PC-3 (cell line): Measurements from ENCODE around the gene TRIM10. TPM values are rescaled to one million over a fixed set of nuclear protein-coding genes. Genes with fewer than 3 reads are reported as not detected.

Experiments used
- ATAC-seq: fragments of 200-7000 bp; cut with Tn5 transposase; 2 replicates; pipeline ENCODE4 v1.9.1; 2020; ENCODE audit warnings: mild to moderate bottlenecking, moderate library complexity
- BruUV-seq: library from RNA; stranded (reverse); fragments of 400-500 nt; replicated peaks from 2 replicates; lab custom pipeline; 2021; lab: Mats Ljungman, UMichigan
- CTCF ChIA-PET: fragments of 300-600 bp; sonication (Branson Sonifier 250); formaldehyde crosslinking; loops from one replicate; lab custom pipeline; 2022; ENCODE audit warnings: antibody characterized with exemption; lab: Charles Lee
- POLR2A ChIA-PET: fragments of 300-600 bp; sonication (Branson Sonifier 250); formaldehyde crosslinking; loops from one replicate; lab custom pipeline; 2022; ENCODE audit warnings: antibody characterized with exemption; ENCODE audit not compliant: unreplicated experiment; lab: Charles Lee
- DNase-seq: peaks from one replicate; pipeline ENCODE4 v3.0.0-alpha.2; 2015
- H2AFZ ChIP-seq: fragments of 300-600 bp; sonication (generic); 2 replicates; pipeline ENCODE4 v1.6.0; 2016; ENCODE audit warnings: antibody characterized with exemption, low read length
- H3F3A ChIP-seq: fragments of 300-600 bp; sonication (generic); one replicate; pipeline ENCODE4 v1.6.0; 2017; ENCODE audit warnings: antibody characterized with exemption, low read length, control low read depth, mild to moderate bottlenecking; ENCODE audit not compliant: unreplicated experiment
- H3K27ac ChIP-seq: fragments of 300-600 bp; sonication (generic); 2 replicates; pipeline ENCODE4 v1.5.1; 2016; ENCODE audit warnings: mild to moderate bottlenecking, low read length
- H3K27me3 ChIP-seq: fragments of 300-600 bp; sonication (generic); 2 replicates; pipeline ENCODE4 v1.6.1; 2016; ENCODE audit warnings: low read length, mixed read lengths
- H3K36me3 ChIP-seq: fragments of 300-600 bp; sonication (generic); 2 replicates; pipeline ENCODE4 v1.6.1; 2016; ENCODE audit warnings: low read depth, mixed run types, low read length, mixed read lengths
- H3K4me1 ChIP-seq: fragments of 300-600 bp; sonication (generic); 2 replicates; pipeline ENCODE4 v1.5.1; 2016; ENCODE audit warnings: low read length; ENCODE audit not compliant: insufficient read depth
- H3K4me2 ChIP-seq: fragments of 300-600 bp; sonication (generic); 2 replicates; pipeline ENCODE4 v1.6.0; 2016; ENCODE audit warnings: low read length
- H3K4me3 ChIP-seq: fragments of 300-600 bp; sonication (generic); 2 replicates; pipeline ENCODE4 v1.5.1; 2016; ENCODE audit warnings: mild to moderate bottlenecking, low read length, mixed read lengths
- H3K79me2 ChIP-seq: fragments of 300-600 bp; sonication (generic); 2 replicates; pipeline ENCODE4 v1.6.1; 2017; ENCODE audit warnings: low read length, mixed read lengths
- H3K9ac ChIP-seq: fragments of 300-600 bp; sonication (generic); 2 replicates; pipeline ENCODE4 v1.6.0; 2016; ENCODE audit warnings: mild to moderate bottlenecking, low read length
- H3K9me2 ChIP-seq: fragments of 300-600 bp; sonication (generic); replicated peaks from 2 replicates; pipeline ENCODE4 v1.6.1; 2016; ENCODE audit warnings: mixed run types, low read length, mixed read lengths
- H3K9me3 ChIP-seq: fragments of 300-600 bp; sonication (generic); 2 replicates; pipeline ENCODE4 v1.6.1; 2016; ENCODE audit warnings: low read length, mixed read lengths
- H4K20me1 ChIP-seq: fragments of 300-600 bp; sonication (generic); 2 replicates; pipeline ENCODE4 v1.6.1; 2016; ENCODE audit warnings: low read length, mixed read lengths
- CTCF ChIP-seq: fragments of 300-600 bp; sonication (generic); conservative IDR thresholded peaks from 2 replicates; pipeline ENCODE4 v1.5.1; 2017; ENCODE audit warnings: antibody characterized with exemption, low read depth, mild to moderate bottlenecking, low read length
- EZH2 ChIP-seq: fragments of 300-600 bp; sonication (generic); IDR thresholded peaks from one replicate; pipeline ENCODE4 v1.6.1; 2017; ENCODE audit warnings: antibody characterized with exemption, mild to moderate bottlenecking, low read length; ENCODE audit not compliant: unreplicated experiment
- EZH2phosphoT487 ChIP-seq: fragments of 300-600 bp; sonication (generic); IDR thresholded peaks from 2 replicates; pipeline ENCODE4 v1.6.1; 2018; ENCODE audit warnings: mild to moderate bottlenecking, antibody characterized with exemption, low read length, borderline replicate concordance
- intact Hi-C: fragments of 100-400 bp; cut with micrococcal nuclease; formaldehyde crosslinking; loops from 2 replicates; pipeline ENCODE4 v1.9.0; 2023
- total RNA-seq: library from RNA; depleted of rRNA; stranded (reverse); fragments of >200 nt; gene quantifications from 2 replicates; pipeline ENCODE4 v1.2.3, GENCODE V29; 2014

Gene TRIM10
- total RNA-seq, 1 experiment from 2014 or later, result not detected

GRCh38 chr6:30103872-30104179 is 57.2 kb downstream of the TRIM10 start:
- peak overlapping the region; percentile 99 for H2AFZ ChIP-seq
- H3F3A ChIP-seq, result no peaks in the 10 kb centered on the region
- H3K27ac ChIP-seq, result no peak overlapping the region
- TF ChIP-seq EZH2, result no peak
- TF ChIP-seq EZH2phosphoT487, result no peak
- TF ChIP-seq CTCF, result no peak
- peak overlapping the region; percentile 75 for H3K4me3 ChIP-seq
- no peaks in the 10 kb centered on the region for H3K36me3 ChIP-seq
- intact Hi-C loops, result loop anchor here (1.0 to 2.0 kb wide), 3 partner anchors 27 to 66 kb away; partner anchors contain the start of gene PPP1R11
- H4K20me1 ChIP-seq, result no peaks in the 10 kb centered on the region
- POLR2A ChIA-PET, result interaction anchor here (0.5 kb wide), 1 partner anchor 19 kb away, joined by 4 read pairs; no protein-coding TSS in a partner anchor
- no peaks in the 10 kb centered on the region for H3K27me3 ChIP-seq
- no TSS peak for BruUV-seq
- H3K9ac ChIP-seq, result no peak overlapping the region
- no peaks in the 10 kb centered on the region for H3K79me2 ChIP-seq
- no peak for DNase-seq
- H3K4me1 ChIP-seq, result peaks cover 31% of the 10 kb centered on the region
- CTCF ChIA-PET, result interaction anchor here (0.6 to 4.8 kb wide), 6 partner anchors 24 to 471 kb away, joined by 3 to 107 read pairs (median 3); partner anchors contain the start of gene TRIM26
- H3K9me3 ChIP-seq, result no peaks in the 10 kb centered on the region
- no peak for ATAC-seq
- H3K9me2 ChIP-seq, result no peaks in the 10 kb centered on the region
- peak overlapping the region; percentile 90 for H3K4me2 ChIP-seq

GRCh38 chr6:30102970-30103871 is 57.8 kb downstream of the TRIM10 start:
- no peaks in the 10 kb centered on the region for H3K9me2 ChIP-seq

More at GRCh38 chr6:30102970-30103871, 57.8 kb downstream of the TRIM10 start:
- H3K27ac ChIP-seq, result no peak overlapping the region
- no peaks in the 10 kb centered on the region for H4K20me1 ChIP-seq
- CTCF ChIA-PET, result interaction anchor here (0.6 to 4.8 kb wide), 8 partner anchors 23 to 1401 kb away, joined by 3 to 107 read pairs (median 3); partner anchors contain the start of gene TRIM26
- no peaks in the 10 kb centered on the region for H3K27me3 ChIP-seq
- peak overlapping the region; percentile 34 for H3K9ac ChIP-seq
- H3K4me3 ChIP-seq, result peak overlapping the region; percentile 75
- H3K4me2 ChIP-seq, result peak overlapping the region; percentile 90
- H2AFZ ChIP-seq, result peak overlapping the region; percentile 99
- ATAC-seq, result peak; percentile 55
- POLR2A ChIA-PET, result interaction anchor here (0.5 to 0.6 kb wide), 2 partner anchors 20 to 1534 kb away, joined by 3 to 4 read pairs; no protein-coding TSS in a partner anchor
- TF ChIP-seq EZH2phosphoT487, result no peak
- TF ChIP-seq CTCF, result peak; percentile 87
- no peaks in the 10 kb centered on the region for H3K9me3 ChIP-seq
- no peaks in the 10 kb centered on the region for H3K36me3 ChIP-seq
- no peaks in the 10 kb centered on the region for H3F3A ChIP-seq
- H3K4me1 ChIP-seq, result peaks cover 31% of the 10 kb centered on the region
- BruUV-seq, result TSS peak; percentile 21
- DNase-seq, result peak; percentile 94
- intact Hi-C loops, result loop anchor here (1.0 to 2.0 kb wide), 3 partner anchors 28 to 67 kb away; partner anchors contain the start of gene PPP1R11
- no peaks in the 10 kb centered on the region for H3K79me2 ChIP-seq
